MCF 10A (cell line): ENCODE results near the gene IKZF1. TPM values are rescaled to one million over a fixed set of nuclear protein-coding genes. Genes with fewer than 3 reads are reported as not detected.

Source experiments
- BruUV-seq: library from RNA; stranded (reverse); fragments of 400-500 nt; replicated peaks from 2 replicates; lab custom pipeline; 2021; lab: Mats Ljungman, UMichigan
- CTCF ChIA-PET: fragments of 300-600 bp; sonication (Branson Sonifier 250); formaldehyde crosslinking; extraction: SDS; loops from one replicate; lab custom pipeline; 2021; ENCODE audit warnings: antibody characterized with exemption, inconsistent platforms; lab: Yijun Ruan, JAX
- POLR2A ChIA-PET: fragments of 300-600, 350-650 bp; sonication (Branson Sonifier 250); formaldehyde crosslinking; extraction: SDS; loops from one replicate; lab custom pipeline; 2020; ENCODE audit warnings: antibody characterized with exemption, inconsistent platforms; lab: Yijun Ruan, JAX
- DNase-seq: peaks from one replicate; pipeline ENCODE4 v3.0.0-alpha.2; 2018; ENCODE audit not compliant: unreplicated experiment
- H3K27ac Mint-ChIP-seq: one replicate; pipeline ENCODE4 v1.8.0; 2022; ENCODE audit warnings: mild to moderate bottlenecking, low read depth, mixed read lengths; ENCODE audit not compliant: unreplicated experiment
- H3K27me3 Mint-ChIP-seq: one replicate; pipeline ENCODE4 v1.8.0; 2022; ENCODE audit warnings: mixed read lengths; ENCODE audit not compliant: insufficient read depth, unreplicated experiment
- H3K36me3 Mint-ChIP-seq: one replicate; pipeline ENCODE4 v1.8.0; 2022; ENCODE audit warnings: mild to moderate bottlenecking, moderate library complexity, mixed read lengths; ENCODE audit not compliant: insufficient read depth, unreplicated experiment
- H3K4me1 Mint-ChIP-seq: one replicate; pipeline ENCODE4 v1.8.0; 2022; ENCODE audit warnings: mixed read lengths; ENCODE audit not compliant: insufficient read depth, unreplicated experiment
- H3K4me3 Mint-ChIP-seq: one replicate; pipeline ENCODE4 v1.8.0; 2022; ENCODE audit warnings: mild to moderate bottlenecking, moderate library complexity, mixed read lengths; ENCODE audit not compliant: unreplicated experiment
- H3K9me3 Mint-ChIP-seq: one replicate; pipeline ENCODE4 v1.8.0; 2022; ENCODE audit warnings: mixed read lengths; ENCODE audit not compliant: unreplicated experiment
- CTCF ChIP-seq: fragments of 200-600 bp; IDR thresholded peaks from one replicate; pipeline ENCODE4 v1.8.0; 2022; ENCODE audit warnings: antibody characterized with exemption, mild to moderate bottlenecking; ENCODE audit not compliant: unreplicated experiment
- intact Hi-C: fragments of 100-400 bp; cut with micrococcal nuclease; formaldehyde crosslinking; loops from 2 replicates; pipeline ENCODE4 v1.14.1; 2022
- total RNA-seq: library from RNA; stranded (reverse); gene quantifications from 2 replicates; pipeline ENCODE4 v1.2.3, GENCODE V29; 2022

Gene IKZF1
- total RNA-seq, 1 experiment from 2014 or later, result not detected

- ChIA-PET POLR2A (no interaction called here), CTCF (no interaction called here)
- Mint-ChIP-seq H3K9me3 (no peaks in the 10 kb centered on the region), H3K36me3 (no peaks in the 10 kb centered on the region), H3K27me3 (peaks cover 20% of the 10 kb centered on the region), H3K4me3 (no peak overlapping the region), H3K27ac (no peak overlapping the region), H3K4me1 (no peaks in the 10 kb centered on the region)
- DNase-seq, result no peak
- no peak for TF ChIP-seq CTCF
- intact Hi-C loops, result no loop called here
- no TSS peak for BruUV-seq
Observed at GRCh38 chr7:50287129-50287528, 17.4 kb upstream of the IKZF1 start.

- ChIA-PET POLR2A (no interaction called here), CTCF (no interaction called here)
- TF ChIP-seq CTCF, result no peak
- Mint-ChIP-seq H3K4me3 (no peak overlapping the region), H3K4me1 (no peaks in the 10 kb centered on the region), H3K27me3 (peaks cover 44% of the 10 kb centered on the region), H3K27ac (no peak overlapping the region), H3K36me3 (no peaks in the 10 kb centered on the region), H3K9me3 (no peaks in the 10 kb centered on the region)
- intact Hi-C loops, result no loop called here
- no peak for DNase-seq
- BruUV-seq, result no TSS peak
Observed at GRCh38 chr7:50292165-50292757, 12.3 kb upstream of the IKZF1 start.

GRCh38 chr7:50292763-50293162 is 11.8 kb upstream of the IKZF1 start:
- Mint-ChIP-seq H3K27me3 (peaks cover 49% of the 10 kb centered on the region), H3K9me3 (no peaks in the 10 kb centered on the region), H3K27ac (no peak overlapping the region), H3K36me3 (no peaks in the 10 kb centered on the region), H3K4me3 (no peak overlapping the region), H3K4me1 (no peaks in the 10 kb centered on the region)
- intact Hi-C loops, result no loop called here
- DNase-seq, result no peak
- ChIA-PET CTCF (no interaction called here), POLR2A (interaction anchor here (0.6 kb wide), 1 partner anchor 985 kb away, joined by 3 read pairs; no protein-coding TSS in a partner anchor)
- TF ChIP-seq CTCF, result no peak
- no TSS peak for BruUV-seq

GRCh38 chr7:50293509-50294179 is 10.9 kb upstream of the IKZF1 start:
- DNase-seq, result no peak
- intact Hi-C loops, result no loop called here
- Mint-ChIP-seq H3K36me3 (no peaks in the 10 kb centered on the region), H3K27ac (no peak overlapping the region), H3K4me3 (no peak overlapping the region), H3K27me3 (peaks cover 58% of the 10 kb centered on the region), H3K9me3 (no peaks in the 10 kb centered on the region), H3K4me1 (no peaks in the 10 kb centered on the region)
- TF ChIP-seq CTCF, result no peak
- POLR2A ChIA-PET, result no interaction called here
- no TSS peak for BruUV-seq
- CTCF ChIA-PET, result no interaction called here
